HCEC 1CT (cell line): ENCODE results near the gene LYPLA2.
"Not testable (repeated sequence)": the region's sequence is repeated elsewhere in the genome, so short reads cannot be mapped to it uniquely, and the experiment has no call there.

Experiments used
- DNase-seq: peaks from one replicate; pipeline ENCODE4 v3.0.0-alpha.2; 2017

LYPLA2 gene

DNA sequence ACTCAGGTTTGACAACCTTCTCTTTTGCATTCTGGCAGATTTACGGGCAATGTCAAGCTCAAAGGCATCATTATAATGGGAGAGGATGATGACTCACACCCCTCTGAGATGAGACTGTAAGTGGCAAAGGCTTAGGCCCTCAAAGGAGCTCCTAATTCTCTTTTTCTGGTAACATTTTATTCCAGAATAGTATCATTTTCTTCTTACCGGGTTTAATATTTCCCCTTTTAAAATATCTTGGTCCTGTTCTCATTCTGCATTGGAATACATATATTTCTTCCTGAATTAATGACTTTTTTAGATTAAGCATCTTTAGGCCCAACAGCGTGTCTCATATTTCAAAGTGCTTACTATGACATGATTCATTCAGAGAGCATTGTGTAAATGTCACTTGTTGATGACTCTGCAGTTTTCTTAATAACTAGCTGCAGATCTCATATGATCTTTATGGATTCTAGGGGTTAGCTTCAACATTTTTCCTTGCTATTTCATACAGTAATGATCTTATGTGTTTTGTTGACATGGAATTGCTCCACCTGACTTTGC is 11.0 kb upstream of the LYPLA2 start:
- DNase-seq, result peak; percentile 71

GRCh38 chr1:23783141-23783540 is 7.8 kb upstream of the LYPLA2 start:
- DNase-seq, result not testable (repeated sequence)

DNA sequence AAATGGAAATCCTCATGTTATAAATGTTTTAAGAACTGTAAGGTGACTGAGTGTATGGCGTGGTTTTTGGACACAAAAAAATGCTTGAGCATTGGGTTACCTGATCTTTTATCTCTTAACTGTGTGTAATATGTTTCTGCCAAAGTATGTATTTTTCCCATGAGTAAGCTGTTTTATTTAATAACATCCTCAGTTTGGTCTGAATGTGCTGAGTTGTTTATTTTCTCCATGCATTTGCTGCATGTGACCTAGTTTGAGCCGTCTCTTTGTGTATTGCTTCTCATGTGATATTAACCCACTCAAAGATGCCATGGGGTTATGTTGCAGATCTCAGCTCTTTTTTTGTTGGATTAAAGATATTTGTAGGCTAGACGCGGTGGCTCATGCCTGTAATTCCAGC is 6.1 kb upstream of the LYPLA2 start:
- DNase-seq, result no peak

- DNase-seq, result no peak
Observed at GRCh38 chr1:23787701-23788100, 3.2 kb upstream of the LYPLA2 start.

DNA sequence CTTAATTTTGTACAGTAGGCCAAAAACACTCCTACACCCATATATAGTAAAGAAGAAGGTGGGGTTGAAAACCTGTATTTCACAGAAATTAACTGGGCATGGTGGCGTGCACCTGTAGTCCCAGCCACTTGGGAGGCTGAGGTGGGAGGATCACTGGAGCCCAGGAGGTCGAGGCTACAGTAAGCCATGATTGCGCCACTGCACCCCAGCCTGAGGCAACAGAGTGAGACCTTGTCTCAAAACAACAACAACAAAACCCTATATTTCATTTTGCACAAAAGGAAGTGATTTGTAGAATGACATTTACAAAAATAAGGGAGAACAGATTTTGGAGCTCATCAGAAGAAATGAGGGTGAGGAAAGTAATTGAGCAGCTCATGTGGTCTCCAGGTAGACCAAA is 2.2 kb upstream of the LYPLA2 start:
- DNase-seq, result no peak

- DNase-seq, result no peak
Observed at GRCh38 chr1:23791516-23792047, 637 bp downstream of the LYPLA2 start.

DNA sequence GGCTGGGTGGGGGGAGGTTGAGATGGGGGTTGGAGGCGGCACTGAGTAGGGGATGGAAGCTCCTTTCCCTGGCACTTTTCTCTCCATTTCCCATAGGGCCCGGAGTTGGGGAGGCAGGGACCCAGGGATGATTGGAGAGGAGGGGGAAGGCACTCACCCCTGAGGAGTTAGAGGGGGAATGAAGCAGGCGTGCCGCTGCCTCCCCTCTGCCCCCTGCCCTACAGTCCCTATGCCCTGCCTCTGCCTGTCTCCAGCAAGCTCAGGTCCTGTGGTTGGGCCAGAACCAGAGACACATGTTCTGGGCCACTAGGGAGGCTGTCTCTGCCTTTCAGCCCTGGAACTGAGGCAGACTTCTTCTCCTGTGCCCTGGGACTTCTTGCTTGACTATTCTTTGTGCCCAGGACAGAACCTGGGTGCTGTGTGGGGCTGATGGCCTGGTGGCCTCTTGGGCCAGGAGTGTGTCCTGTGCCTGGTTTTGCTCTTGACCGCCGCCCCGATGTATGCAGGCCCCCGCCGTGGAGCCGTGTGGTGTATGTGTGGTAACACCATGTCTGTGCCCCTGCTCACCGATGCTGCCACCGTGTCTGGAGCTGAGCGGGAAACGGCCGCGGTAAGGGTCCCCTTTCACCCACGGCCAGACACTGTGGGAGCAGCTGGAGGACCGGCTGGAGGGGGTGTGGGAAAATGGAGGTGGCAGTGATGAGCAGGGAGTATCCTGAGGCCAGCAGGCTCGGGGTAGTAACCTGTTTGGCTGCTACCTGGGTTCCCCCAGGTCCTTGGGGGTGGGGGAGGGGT is 1.4 kb downstream of the LYPLA2 start:
- DNase-seq, result no peak

DNA sequence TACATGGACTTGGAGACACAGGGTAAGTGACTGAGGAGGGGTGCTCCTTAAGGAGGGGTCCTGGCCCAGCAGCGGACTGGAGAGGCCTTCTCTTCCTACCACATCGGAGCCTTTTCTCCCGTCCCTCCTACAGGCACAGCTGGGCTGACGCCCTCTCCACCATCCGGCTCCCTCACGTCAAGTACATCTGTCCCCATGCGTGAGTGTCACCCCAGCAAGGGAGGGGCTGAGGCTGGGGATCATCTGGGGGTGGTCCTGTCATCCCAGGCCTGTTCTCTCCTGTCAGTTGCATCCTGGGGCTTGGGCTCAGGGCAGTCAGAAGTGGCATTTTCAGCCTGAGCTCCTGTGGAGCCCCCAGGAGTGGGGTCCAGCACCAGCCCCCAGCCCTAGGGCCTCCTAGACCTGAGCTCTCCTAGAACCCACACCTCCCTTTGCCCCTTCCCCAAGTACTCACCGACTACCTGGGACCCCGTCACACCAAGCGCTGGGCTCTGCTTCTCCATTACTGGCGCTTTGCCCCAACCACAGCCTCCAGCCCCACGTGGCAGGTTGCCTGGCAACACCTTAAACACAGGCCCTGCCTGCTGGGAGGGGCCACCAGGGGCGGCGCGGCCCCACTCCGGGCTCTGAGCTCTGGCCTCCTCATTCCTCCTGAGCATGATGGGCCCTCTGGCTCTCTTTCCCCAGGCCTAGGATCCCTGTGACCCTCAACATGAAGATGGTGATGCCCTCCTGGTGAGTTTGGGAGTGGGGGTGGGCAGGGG is 2.3 kb downstream of the LYPLA2 start:
- no peak for DNase-seq

DNA sequence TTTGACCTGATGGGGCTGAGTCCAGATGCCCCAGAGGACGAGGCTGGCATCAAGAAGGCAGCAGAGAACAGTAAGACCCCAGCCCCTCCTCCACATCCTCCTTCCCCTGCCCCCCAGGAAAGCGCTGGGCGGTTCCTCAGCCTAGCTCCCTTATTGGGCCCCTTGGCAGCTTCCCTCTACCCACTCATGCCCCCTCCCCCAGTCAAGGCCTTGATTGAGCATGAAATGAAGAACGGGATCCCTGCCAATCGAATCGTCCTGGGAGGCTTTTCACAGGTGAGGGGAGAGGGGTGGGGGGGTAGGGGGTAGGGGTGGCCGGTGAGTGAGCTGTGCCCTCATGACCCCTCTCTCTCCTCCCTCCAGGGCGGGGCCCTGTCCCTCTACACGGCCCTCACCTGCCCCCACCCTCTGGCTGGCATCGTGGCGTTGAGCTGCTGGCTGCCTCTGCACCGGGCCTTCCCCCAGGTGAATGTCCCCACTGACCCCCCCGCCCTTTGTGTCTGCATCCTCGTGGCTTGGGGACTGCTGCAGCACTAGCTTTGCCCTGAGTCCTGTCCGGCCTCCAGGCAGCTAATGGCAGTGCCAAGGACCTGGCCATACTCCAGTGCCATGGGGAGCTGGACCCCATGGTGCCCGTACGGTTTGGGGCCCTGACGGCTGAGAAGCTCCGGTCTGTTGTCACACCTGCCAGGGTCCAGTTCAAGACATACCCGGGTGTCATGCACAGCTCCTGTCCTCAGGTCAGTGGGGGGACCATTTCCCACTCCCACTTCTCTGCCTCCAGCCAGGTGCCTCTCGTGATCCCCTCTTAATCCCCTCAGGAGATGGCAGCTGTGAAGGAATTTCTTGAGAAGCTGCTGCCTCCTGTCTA is 3.2 kb downstream of the LYPLA2 start:
- DNase-seq, result no peak

DNA sequence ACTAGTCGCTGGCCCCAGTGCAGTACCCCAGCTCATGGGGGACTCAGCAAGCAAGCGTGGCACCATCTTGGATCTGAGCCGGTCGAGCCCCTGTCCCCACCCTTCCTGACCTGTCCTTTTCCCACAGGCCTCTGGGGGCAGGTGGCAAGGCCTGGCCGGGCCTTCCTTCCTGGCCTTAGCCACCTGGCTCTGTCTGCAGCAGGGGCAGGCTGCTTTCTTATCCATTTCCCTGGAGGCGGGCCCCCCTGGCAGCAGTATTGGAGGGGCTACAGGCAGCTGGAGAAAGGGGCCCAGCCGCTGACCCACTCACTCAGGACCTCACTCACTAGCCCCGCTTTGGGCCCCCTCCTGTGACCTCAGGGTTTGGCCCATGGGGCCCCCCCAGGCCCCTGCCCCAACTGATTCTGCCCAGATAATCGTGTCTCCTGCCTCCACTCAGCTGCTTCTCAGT is 3.8 kb downstream of the LYPLA2 start:
- not testable (repeated sequence) for DNase-seq

DNA sequence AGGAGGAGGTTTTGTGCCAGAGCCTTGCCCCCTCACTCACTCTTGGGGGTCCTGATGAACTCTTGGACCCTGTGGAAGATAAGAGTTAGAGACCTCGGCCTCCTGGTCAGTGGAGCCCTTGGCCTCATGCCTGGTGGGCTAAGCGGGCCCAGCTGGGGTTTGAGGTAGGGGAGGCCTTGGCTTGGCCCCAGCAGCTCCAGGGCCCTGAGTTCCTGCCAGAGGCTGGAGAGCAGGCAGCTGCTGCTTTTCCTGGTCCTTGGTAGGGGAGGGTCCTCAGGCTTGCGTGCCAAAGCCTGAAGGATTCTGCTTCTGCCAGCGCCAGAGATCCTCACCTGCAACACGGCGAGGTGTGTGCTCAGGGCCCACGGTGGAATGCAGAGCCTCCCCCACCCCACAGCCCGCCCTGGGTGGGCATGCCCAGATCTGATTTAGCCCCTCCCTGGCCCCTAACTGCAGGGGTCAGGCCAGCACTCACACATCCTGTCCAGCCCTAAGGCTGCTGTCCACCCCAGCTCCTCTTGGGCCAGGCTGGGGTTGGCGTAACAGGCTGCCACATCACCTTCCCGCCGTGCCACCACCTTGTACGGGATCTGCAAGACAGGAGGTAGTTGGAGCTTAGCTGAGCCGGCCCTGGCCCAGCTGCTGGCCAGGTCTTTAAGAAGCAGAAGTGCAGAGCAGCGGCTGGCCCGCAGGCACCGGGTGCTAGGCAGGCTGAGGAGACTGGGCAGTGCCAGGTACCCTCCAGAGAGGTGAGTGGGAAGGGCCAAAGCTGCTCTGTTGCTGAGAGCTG is 4.9 kb downstream of the LYPLA2 start:
- no peak for DNase-seq

DNA sequence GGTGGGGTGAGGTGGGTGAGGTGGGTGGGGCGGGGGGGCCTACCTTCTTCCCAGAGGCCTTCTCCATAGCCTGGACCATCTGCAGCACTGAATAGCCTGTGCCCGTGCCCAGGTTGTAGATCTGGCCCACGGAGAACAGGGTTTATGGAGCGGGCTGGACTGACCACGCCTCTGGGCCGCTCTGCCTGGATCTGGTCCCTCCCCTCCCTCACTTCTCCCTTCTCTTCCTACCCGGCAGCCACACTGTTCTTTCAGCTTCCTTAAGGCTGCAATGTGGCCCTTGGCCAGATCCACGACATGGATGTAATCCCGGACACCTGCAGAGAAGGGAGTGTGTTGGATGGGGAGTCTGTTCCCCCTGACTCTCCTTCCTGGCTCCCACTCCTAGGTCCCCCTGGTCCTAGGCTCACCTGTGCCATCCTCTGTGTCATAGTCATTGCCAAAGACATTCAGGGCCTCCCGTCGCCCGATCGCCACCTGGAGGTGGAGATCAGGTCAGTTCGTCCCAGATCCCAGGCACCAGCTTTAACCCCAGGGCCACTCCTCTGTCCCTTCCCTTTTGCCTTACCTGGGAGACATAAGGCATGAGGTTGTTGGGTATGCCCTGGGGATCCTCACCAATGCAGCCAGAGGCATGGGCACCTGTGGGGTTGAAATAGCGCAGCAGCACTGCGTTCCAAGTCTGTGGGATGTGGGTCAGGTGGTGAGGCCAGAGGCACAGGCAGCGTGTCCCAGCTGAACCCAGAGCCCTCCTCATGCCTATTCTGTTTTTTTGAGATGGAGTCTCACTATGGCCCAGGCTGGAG is 5.7 kb downstream of the LYPLA2 start:
- DNase-seq, result no peak

- DNase-seq, result no peak
Observed at GRCh38 chr1:23797478-23798448, 6.8 kb downstream of the LYPLA2 start.

- no peak for DNase-seq
Observed at GRCh38 chr1:23798662-23799142, 7.8 kb downstream of the LYPLA2 start.

GRCh38 chr1:23799255-23799569 is 8.3 kb downstream of the LYPLA2 start:
- DNase-seq, result no peak

DNA sequence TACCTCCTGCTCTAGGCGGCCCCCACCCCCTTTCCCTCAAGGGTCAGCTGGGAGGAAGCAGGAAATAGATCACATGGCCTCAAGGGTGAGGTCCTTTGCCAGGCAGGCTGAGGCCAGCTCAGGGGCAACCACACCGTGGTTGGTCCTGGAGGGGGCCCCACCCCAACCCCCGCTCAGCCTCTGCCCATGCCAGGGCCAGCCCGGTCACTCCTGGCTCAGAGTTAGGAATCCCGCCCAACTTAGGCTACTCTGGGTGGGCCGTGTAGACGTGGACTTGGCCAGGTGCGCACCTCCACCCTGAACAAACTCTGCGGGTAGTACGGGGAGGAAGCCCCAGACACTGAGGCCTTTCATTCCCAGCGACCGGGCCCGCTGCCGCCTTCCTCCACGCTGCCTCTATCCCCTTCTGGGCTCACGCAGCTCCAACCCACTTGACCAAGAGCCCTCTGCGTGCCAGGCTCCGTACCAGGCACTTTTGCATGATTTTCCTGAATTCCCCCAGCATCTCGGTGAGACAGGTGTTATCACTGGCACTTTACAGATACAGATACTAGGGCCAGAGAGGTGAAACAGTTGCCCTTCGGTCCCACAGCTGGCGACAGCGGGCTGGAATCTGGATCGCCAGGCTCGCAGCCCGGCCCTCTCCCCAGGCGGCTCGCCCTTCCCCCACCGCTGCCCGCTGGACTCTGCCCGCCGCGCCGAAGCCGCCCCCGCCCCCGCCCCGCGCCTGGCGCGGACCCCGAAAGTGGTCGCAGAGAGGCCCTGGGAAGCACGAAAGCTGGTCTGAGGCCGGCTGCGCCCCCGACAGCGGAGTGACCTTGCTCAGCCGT is 8.8 kb downstream of the LYPLA2 start:
- peak; percentile 51 for DNase-seq

GRCh38 chr1:23800400-23801337 is 9.7 kb downstream of the LYPLA2 start, which contains the start of gene GALE:
GALE (minus strand) TSS chr1:23800754; CDS start chr1:23799007, 1,747 bp downstream.
- DNase-seq, result peak; percentile 95
